Measurements from ENCODE around the gene NUAK2.

Gene NUAK2

GRCh38 chr1:205339717-205340116, 18.2 kb upstream of the NUAK2 start:
- peak; percentile 42 for DNase-seq (ENCODE audit: low read depth)
- no peak for TF ChIP-seq CTCF (conservative IDR thresholded peaks at IDR 0.05; ENCODE audit: low read depth, low read length)
- no peak overlapping the region for H3K4me3 ChIP-seq (ENCODE audit: low read depth, low read length)

GRCh38 chr1:205339197-205339702, 17.7 kb upstream of the NUAK2 start:
- DNase-seq (ENCODE audit: low read depth): no peak
- no peak for TF ChIP-seq CTCF (conservative IDR thresholded peaks at IDR 0.05; ENCODE audit: low read depth, low read length)
- H3K4me3 ChIP-seq (ENCODE audit: low read depth, low read length): no peak overlapping the region

- H3K4me3 ChIP-seq (ENCODE audit: low read depth, low read length): no peak overlapping the region
- no peak for DNase-seq (ENCODE audit: low read depth)
- TF ChIP-seq CTCF (conservative IDR thresholded peaks at IDR 0.05; ENCODE audit: low read depth, low read length): no peak
Measured at GRCh38 chr1:205338011-205338410, 16.5 kb upstream of the NUAK2 start.

GRCh38 chr1:205337481-205337880, 15.9 kb upstream of the NUAK2 start:
- TF ChIP-seq CTCF (conservative IDR thresholded peaks at IDR 0.05; ENCODE audit: low read depth, low read length): no peak
- DNase-seq (ENCODE audit: low read depth): no peak

DNA sequence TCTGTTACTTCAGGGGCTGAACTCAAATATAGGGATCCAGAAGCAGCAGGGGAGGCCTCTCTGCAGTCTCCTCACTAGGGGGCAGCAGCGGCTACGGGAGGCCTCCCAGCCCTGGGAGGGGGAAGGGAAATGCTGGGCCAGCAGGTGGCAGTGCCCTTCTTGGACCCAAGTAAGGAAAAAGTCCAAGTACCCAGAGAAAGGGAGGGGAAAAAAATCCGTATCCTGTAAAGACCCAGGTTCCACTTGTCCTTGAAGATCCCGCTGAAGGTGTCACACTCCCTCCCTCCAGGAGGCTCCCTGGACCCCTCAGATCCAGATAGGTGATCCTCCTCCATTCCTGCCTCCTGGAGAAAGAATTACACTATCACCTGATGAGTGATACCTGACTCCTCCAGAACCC, 14.1 kb upstream of the NUAK2 start:
- DNase-seq (ENCODE audit: low read depth): peak; percentile 79
- no peak overlapping the region for H3K4me3 ChIP-seq (ENCODE audit: low read depth, low read length)
- peak; percentile 99 for TF ChIP-seq CTCF (conservative IDR thresholded peaks at IDR 0.05; ENCODE audit: low read depth, low read length)

More at GRCh38 chr1:205337481-205337880, 15.9 kb upstream of the NUAK2 start:
- no peak overlapping the region for H3K4me3 ChIP-seq (ENCODE audit: low read depth, low read length)

- H3K4me3 ChIP-seq (ENCODE audit: low read depth, low read length): no peak overlapping the region
- DNase-seq (ENCODE audit: low read depth): no peak
- no peak for TF ChIP-seq CTCF (conservative IDR thresholded peaks at IDR 0.05; ENCODE audit: low read depth, low read length)
Measured at GRCh38 chr1:205332015-205332791, 10.7 kb upstream of the NUAK2 start.

DNA sequence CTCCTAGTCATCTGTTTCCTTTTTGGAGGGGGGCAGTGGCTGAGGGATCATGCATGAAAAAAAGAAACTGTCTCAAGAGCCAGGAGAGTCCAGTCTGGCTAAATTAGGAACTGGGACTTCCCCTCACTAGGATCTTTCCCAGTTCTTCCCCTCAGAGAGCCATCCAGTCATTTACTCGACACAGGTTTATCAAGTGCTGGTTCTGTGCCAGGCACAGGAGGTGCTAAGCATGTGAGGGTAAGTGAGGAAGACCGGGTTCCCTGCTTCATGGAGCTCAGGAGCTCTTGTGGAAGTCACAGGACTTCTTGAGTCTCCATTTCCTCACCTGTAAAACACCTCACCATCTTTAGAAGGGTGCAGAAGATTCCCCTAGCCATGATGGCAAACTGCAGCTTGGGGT, 8.6 kb upstream of the NUAK2 start:
- no peak for DNase-seq (ENCODE audit: low read depth)
- no peak overlapping the region for H3K4me3 ChIP-seq (ENCODE audit: low read depth, low read length)
- TF ChIP-seq CTCF (conservative IDR thresholded peaks at IDR 0.05; ENCODE audit: low read depth, low read length): no peak
